Measurements from ENCODE around the gene ANKRD13A. TPM values are rescaled to one million over a fixed set of nuclear protein-coding genes. Genes with fewer than 3 reads are reported as not detected.
"Not testable (repeated sequence)": the region's sequence is repeated elsewhere in the genome, so short reads cannot be mapped to it uniquely, and the experiment has no call there.

ANKRD13A gene
- total and polyA plus RNA-seq, 9 donors = 18.3 to 53.4 (median 35.2) TPM

GRCh38 chr12:110067531-110067930, 68.3 kb downstream of the ANKRD13A start:
- no peak for DNase-seq
- Histone ChIP-seq H3K4me1 (ENCODE audit: insufficient read depth) (no peaks in the 10 kb centered on the region), H3K4me3 (no peak overlapping the region), H3K9me3 (no peaks in the 10 kb centered on the region), H3K27me3 (no peaks in the 10 kb centered on the region), H3K36me3 (no peaks in the 10 kb centered on the region), H3K27ac (no peak overlapping the region)
- TF ChIP-seq POLR2A (IDR thresholded peaks at IDR 0.05) = no peak
- TF ChIP-seq CTCF (IDR thresholded peaks at IDR 0.05) = no peak
- TF ChIP-seq EP300 (IDR thresholded peaks at IDR 0.05) = no peak
- intact Hi-C loops (cut with DNase I) = no loop called here
- WGBS, 3 donors = 88 to 90% (median 89%) methylated on average over 7 of the region's 7 CpGs

- 91 to 95% (median 92%) methylated on average over 9 of the region's 9 CpGs for WGBS, 3 donors
- intact Hi-C loops (cut with DNase I); H3K36me3 ChIP-seq; H3K27ac ChIP-seq; H3K9me3 ChIP-seq; H3K4me1 ChIP-seq (ENCODE audit: insufficient read depth); H3K4me3 ChIP-seq; H3K27me3 ChIP-seq; DNase-seq: not testable (repeated sequence)
These were observed 68.9 kb downstream of the ANKRD13A start for GRCh38 chr12:110068115-110068514.

- no peak overlapping the region for H3K4me3 ChIP-seq
- H3K27ac ChIP-seq = no peak overlapping the region
- no peaks in the 10 kb centered on the region for H3K27me3 ChIP-seq
- no peak for TF ChIP-seq EP300 (IDR thresholded peaks at IDR 0.05)
- TF ChIP-seq POLR2A (IDR thresholded peaks at IDR 0.05) = no peak
- TF ChIP-seq CTCF (IDR thresholded peaks at IDR 0.05) = no peak
- intact Hi-C loops (cut with DNase I) = no loop called here
- H3K36me3 ChIP-seq = no peaks in the 10 kb centered on the region
- DNase-seq = no peak
- no peaks in the 10 kb centered on the region for H3K9me3 ChIP-seq
- H3K4me1 ChIP-seq (ENCODE audit: insufficient read depth) = peaks cover 2% of the 10 kb centered on the region
- 93 to 96% (median 94%) methylated on average over 2 of the region's 2 CpGs for WGBS, 3 donors
These were observed 69.4 kb downstream of the ANKRD13A start for GRCh38 chr12:110068654-110069053.

GRCh38 chr12:110071504-110071903, 72.3 kb downstream of the ANKRD13A start:
- no peaks in the 10 kb centered on the region for H3K36me3 ChIP-seq
- no peaks in the 10 kb centered on the region for H3K9me3 ChIP-seq
- H3K27me3 ChIP-seq = no peaks in the 10 kb centered on the region
- intact Hi-C loops (cut with DNase I) = no loop called here
- TF ChIP-seq CTCF (IDR thresholded peaks at IDR 0.05) (no peak), POLR2A (IDR thresholded peaks at IDR 0.05) (no peak)
- no peak overlapping the region for H3K27ac ChIP-seq
- H3K4me3 ChIP-seq = no peak overlapping the region
- H3K4me1 ChIP-seq (ENCODE audit: insufficient read depth) = peaks cover 2% of the 10 kb centered on the region
- no peak for DNase-seq

- 93 to 97% (median 94%) methylated on average over 3 of the region's 3 CpGs for WGBS, 3 donors
- no peak for DNase-seq
- TF ChIP-seq EP300 (IDR thresholded peaks at IDR 0.05) (no peak), CTCF (IDR thresholded peaks at IDR 0.05) (no peak), POLR2A (IDR thresholded peaks at IDR 0.05) (no peak)
- Histone ChIP-seq H3K9me3 (no peaks in the 10 kb centered on the region), H3K4me3 (no peak overlapping the region), H3K36me3 (no peaks in the 10 kb centered on the region), H3K4me1 (ENCODE audit: insufficient read depth) (peaks cover 2% of the 10 kb centered on the region), H3K27ac (no peak overlapping the region), H3K27me3 (no peaks in the 10 kb centered on the region)
- intact Hi-C loops (cut with DNase I) = no loop called here
These were observed 72.7 kb downstream of the ANKRD13A start for GRCh38 chr12:110071967-110072366.

- H3K4me3 ChIP-seq; H3K27me3 ChIP-seq; H3K36me3 ChIP-seq; H3K27ac ChIP-seq; H3K9me3 ChIP-seq; intact Hi-C loops (cut with DNase I); DNase-seq; H3K4me1 ChIP-seq (ENCODE audit: insufficient read depth): not testable (repeated sequence)
- WGBS, 3 donors = 61 to 77% (median 67%) methylated on average over 9 of the region's 9 CpGs
These were observed 73.4 kb downstream of the ANKRD13A start for GRCh38 chr12:110072636-110073035.

Measured in ovary (tissue), 9 donors.